Measurements from ENCODE around the gene GOLM1. TPM values are rescaled to one million over a fixed set of nuclear protein-coding genes. Genes with fewer than 3 reads are reported as not detected.

The GOLM1 gene
- total and polyA plus RNA-seq, 4 donors: 113 to 414 (median 219) TPM

- Histone ChIP-seq H3K9me3 (ENCODE audit: control insufficient read depth, insufficient read depth, low read length) (no peaks in the 10 kb centered on the region), H3K27me3 (ENCODE audit: control insufficient read depth, insufficient read depth, low read length) (no peaks in the 10 kb centered on the region), H3K4me3 (ENCODE audit: low read depth, low read length) (no peak overlapping the region), H3K36me3 (ENCODE audit: control insufficient read depth, insufficient read depth, low read length) (no peaks in the 10 kb centered on the region), H3K4me1 (ENCODE audit: control insufficient read depth, insufficient read depth, low read length) (peaks cover 12% of the 10 kb centered on the region), H3K27ac (ENCODE audit: low read depth, low read length) (no peak overlapping the region)
- DNase-seq (ENCODE audit: low read depth in 4 of 6, low spot score in 6 of 6): no peak
- WGBS (ENCODE audit: insufficient coverage): 40% methylated on average over 1 of the region's 2 CpGs
Observed at GRCh38 chr9:86096386-86096785, 3.0 kb downstream of the GOLM1 start.

GRCh38 chr9:86093788-86094555 is 5.4 kb downstream of the GOLM1 start:
- Histone ChIP-seq H3K36me3 (ENCODE audit: control insufficient read depth, insufficient read depth, low read length) (no peaks in the 10 kb centered on the region), H3K4me3 (ENCODE audit: low read depth, low read length) (no peak overlapping the region), H3K4me1 (ENCODE audit: control insufficient read depth, insufficient read depth, low read length) (peaks cover 5% of the 10 kb centered on the region), H3K27me3 (ENCODE audit: control insufficient read depth, insufficient read depth, low read length) (no peaks in the 10 kb centered on the region), H3K9me3 (ENCODE audit: control insufficient read depth, insufficient read depth, low read length) (peaks cover 2% of the 10 kb centered on the region), H3K27ac (ENCODE audit: low read depth, low read length) (no peak overlapping the region)
- peak in 1 of 6 donors; percentile 34 for DNase-seq (ENCODE audit: low read depth in 4 of 6, low spot score in 6 of 6)
- 88% methylated on average over 7 of the region's 8 CpGs for WGBS (ENCODE audit: insufficient coverage)

- H3K9me3 ChIP-seq (ENCODE audit: control insufficient read depth, insufficient read depth, low read length): peaks cover 3% of the 10 kb centered on the region
- no peaks in the 10 kb centered on the region for H3K4me1 ChIP-seq (ENCODE audit: control insufficient read depth, insufficient read depth, low read length)
- WGBS (ENCODE audit: insufficient coverage): no CpG with 5 or more reads among the region's 3 CpGs
- no peaks in the 10 kb centered on the region for H3K36me3 ChIP-seq (ENCODE audit: control insufficient read depth, insufficient read depth, low read length)
- no peak for DNase-seq (ENCODE audit: low read depth in 4 of 6, low spot score in 6 of 6)
- H3K4me3 ChIP-seq (ENCODE audit: low read depth, low read length): no peak overlapping the region
- no peaks in the 10 kb centered on the region for H3K27me3 ChIP-seq (ENCODE audit: control insufficient read depth, insufficient read depth, low read length)
- H3K27ac ChIP-seq (ENCODE audit: low read depth, low read length): no peak overlapping the region
Observed at GRCh38 chr9:86091477-86091876, 7.9 kb downstream of the GOLM1 start.

GRCh38 chr9:86082870-86083269 is 16.5 kb downstream of the GOLM1 start:
- no peaks in the 10 kb centered on the region for H3K27me3 ChIP-seq (ENCODE audit: control insufficient read depth, insufficient read depth, low read length)
- peaks cover 6% of the 10 kb centered on the region for H3K36me3 ChIP-seq (ENCODE audit: control insufficient read depth, insufficient read depth, low read length)
- peak overlapping the region; percentile 71 for H3K27ac ChIP-seq (ENCODE audit: low read depth, low read length)
- H3K4me1 ChIP-seq (ENCODE audit: control insufficient read depth, insufficient read depth, low read length): peaks cover 35% of the 10 kb centered on the region
- H3K9me3 ChIP-seq (ENCODE audit: control insufficient read depth, insufficient read depth, low read length): peaks cover 1% of the 10 kb centered on the region
- H3K4me3 ChIP-seq (ENCODE audit: low read depth, low read length): no peak overlapping the region
- DNase-seq (ENCODE audit: low read depth in 4 of 6, low spot score in 6 of 6): peak in 5 of 6 donors; percentile 60 to 94 (median 81)

GRCh38 chr9:86079865-86080469 is 19.4 kb downstream of the GOLM1 start:
- no peaks in the 10 kb centered on the region for H3K27me3 ChIP-seq (ENCODE audit: control insufficient read depth, insufficient read depth, low read length)
- peak overlapping the region; percentile 72 for H3K27ac ChIP-seq (ENCODE audit: low read depth, low read length)
- no CpG with 5 or more reads among the region's 5 CpGs for WGBS (ENCODE audit: insufficient coverage)
- DNase-seq (ENCODE audit: low read depth in 4 of 6, low spot score in 6 of 6): peak in 4 of 6 donors; percentile 54 to 87 (median 67)
- H3K9me3 ChIP-seq (ENCODE audit: control insufficient read depth, insufficient read depth, low read length): no peaks in the 10 kb centered on the region
- no peak overlapping the region for H3K4me3 ChIP-seq (ENCODE audit: low read depth, low read length)
- H3K36me3 ChIP-seq (ENCODE audit: control insufficient read depth, insufficient read depth, low read length): peaks cover 12% of the 10 kb centered on the region
- peaks cover 41% of the 10 kb centered on the region for H3K4me1 ChIP-seq (ENCODE audit: control insufficient read depth, insufficient read depth, low read length)

- WGBS (ENCODE audit: insufficient coverage): 35% methylated on average over 4 of the region's 10 CpGs
- Histone ChIP-seq H3K27me3 (ENCODE audit: control insufficient read depth, insufficient read depth, low read length) (no peaks in the 10 kb centered on the region), H3K4me3 (ENCODE audit: low read depth, low read length) (no peak overlapping the region), H3K4me1 (ENCODE audit: control insufficient read depth, insufficient read depth, low read length) (peaks cover 41% of the 10 kb centered on the region), H3K9me3 (ENCODE audit: control insufficient read depth, insufficient read depth, low read length) (no peaks in the 10 kb centered on the region), H3K27ac (ENCODE audit: low read depth, low read length) (peak overlapping the region; percentile 72), H3K36me3 (ENCODE audit: control insufficient read depth, insufficient read depth, low read length) (peaks cover 16% of the 10 kb centered on the region)
- peak in 1 of 6 donors; percentile 38 for DNase-seq (ENCODE audit: low read depth in 4 of 6, low spot score in 6 of 6)
Observed at GRCh38 chr9:86079421-86079831, 19.9 kb downstream of the GOLM1 start.

GRCh38 chr9:86078731-86079130 is 20.6 kb downstream of the GOLM1 start:
- H3K27ac ChIP-seq (ENCODE audit: low read depth, low read length): no peak overlapping the region
- H3K4me3 ChIP-seq (ENCODE audit: low read depth, low read length): no peak overlapping the region
- DNase-seq (ENCODE audit: low read depth in 4 of 6, low spot score in 6 of 6): no peak
- H3K4me1 ChIP-seq (ENCODE audit: control insufficient read depth, insufficient read depth, low read length): peaks cover 41% of the 10 kb centered on the region
- WGBS (ENCODE audit: insufficient coverage): 100% methylated on average over 1 of the region's 8 CpGs
- H3K9me3 ChIP-seq (ENCODE audit: control insufficient read depth, insufficient read depth, low read length): no peaks in the 10 kb centered on the region
- peaks cover 19% of the 10 kb centered on the region for H3K36me3 ChIP-seq (ENCODE audit: control insufficient read depth, insufficient read depth, low read length)
- no peaks in the 10 kb centered on the region for H3K27me3 ChIP-seq (ENCODE audit: control insufficient read depth, insufficient read depth, low read length)

GRCh38 chr9:86077276-86077675 is 22.1 kb downstream of the GOLM1 start:
- Histone ChIP-seq H3K36me3 (ENCODE audit: control insufficient read depth, insufficient read depth, low read length) (peaks cover 19% of the 10 kb centered on the region), H3K4me3 (ENCODE audit: low read depth, low read length) (no peak overlapping the region), H3K9me3 (ENCODE audit: control insufficient read depth, insufficient read depth, low read length) (no peaks in the 10 kb centered on the region), H3K27me3 (ENCODE audit: control insufficient read depth, insufficient read depth, low read length) (no peaks in the 10 kb centered on the region), H3K27ac (ENCODE audit: low read depth, low read length) (no peak overlapping the region), H3K4me1 (ENCODE audit: control insufficient read depth, insufficient read depth, low read length) (peaks cover 32% of the 10 kb centered on the region)
- DNase-seq (ENCODE audit: low read depth in 4 of 6, low spot score in 6 of 6): peak in 2 of 6 donors; percentile 44 to 55
- 52% methylated on average over 13 of the region's 13 CpGs for WGBS (ENCODE audit: insufficient coverage)

- 80% methylated on average over 8 of the region's 12 CpGs for WGBS (ENCODE audit: insufficient coverage)
- Histone ChIP-seq H3K27me3 (ENCODE audit: control insufficient read depth, insufficient read depth, low read length) (no peaks in the 10 kb centered on the region), H3K36me3 (ENCODE audit: control insufficient read depth, insufficient read depth, low read length) (peaks cover 19% of the 10 kb centered on the region), H3K27ac (ENCODE audit: low read depth, low read length) (no peak overlapping the region), H3K4me3 (ENCODE audit: low read depth, low read length) (no peak overlapping the region), H3K4me1 (ENCODE audit: control insufficient read depth, insufficient read depth, low read length) (peaks cover 20% of the 10 kb centered on the region), H3K9me3 (ENCODE audit: control insufficient read depth, insufficient read depth, low read length) (no peaks in the 10 kb centered on the region)
- DNase-seq (ENCODE audit: low read depth in 4 of 6, low spot score in 6 of 6): no peak
Observed at GRCh38 chr9:86075132-86076109, 23.9 kb downstream of the GOLM1 start.

Data from spinal cord (tissue), 10 donors.